ENCODE measurements around the gene RAPGEF5.

Gene RAPGEF5

GRCh38 chr7:22346383-22347107 is 10.4 kb downstream of the RAPGEF5 start:
- DNase-seq (ENCODE audit: low spot score) = peak; percentile 49

- DNase-seq (ENCODE audit: low spot score) = no peak
These were observed 12.3 kb downstream of the RAPGEF5 start for GRCh38 chr7:22344655-22345054.

- no peak for DNase-seq (ENCODE audit: low spot score)
These were observed 13.3 kb downstream of the RAPGEF5 start for GRCh38 chr7:22343612-22344011.

GRCh38 chr7:22343071-22343470 is 13.9 kb downstream of the RAPGEF5 start:
- DNase-seq (ENCODE audit: low spot score) = no peak

- DNase-seq (ENCODE audit: low spot score) = no peak
These were observed 17.1 kb downstream of the RAPGEF5 start for GRCh38 chr7:22339725-22340390.

- DNase-seq (ENCODE audit: low spot score) = no peak
These were observed 18.1 kb downstream of the RAPGEF5 start for GRCh38 chr7:22338877-22339276.

GRCh38 chr7:22338411-22338810 is 18.5 kb downstream of the RAPGEF5 start:
- DNase-seq (ENCODE audit: low spot score) = no peak

- DNase-seq (ENCODE audit: low spot score) = no peak
These were observed 23.2 kb downstream of the RAPGEF5 start for GRCh38 chr7:22333680-22334141.

GRCh38 chr7:22332461-22332870 is 24.5 kb downstream of the RAPGEF5 start:
- DNase-seq (ENCODE audit: low spot score) = no peak

GRCh38 chr7:22331704-22332103 is 25.2 kb downstream of the RAPGEF5 start:
- no peak for DNase-seq (ENCODE audit: low spot score)

GRCh38 chr7:22330903-22331302 is 26.1 kb downstream of the RAPGEF5 start:
- no peak for DNase-seq (ENCODE audit: low spot score)

- no peak for DNase-seq (ENCODE audit: low spot score)
These were observed 27.0 kb downstream of the RAPGEF5 start for GRCh38 chr7:22329816-22330524.

GRCh38 chr7:22326181-22326580 is 30.8 kb downstream of the RAPGEF5 start:
- no peak for DNase-seq (ENCODE audit: low spot score)

- no peak for DNase-seq (ENCODE audit: low spot score)
These were observed 31.3 kb downstream of the RAPGEF5 start for GRCh38 chr7:22325671-22326070.

- no peak for DNase-seq (ENCODE audit: low spot score)
These were observed 33.2 kb downstream of the RAPGEF5 start for GRCh38 chr7:22323714-22324113.

- no peak for DNase-seq (ENCODE audit: low spot score)
These were observed 36.5 kb downstream of the RAPGEF5 start for GRCh38 chr7:22320416-22320815.

GRCh38 chr7:22319424-22320403 is 37.2 kb downstream of the RAPGEF5 start:
- DNase-seq (ENCODE audit: low spot score) = no peak

- no peak for DNase-seq (ENCODE audit: low spot score)
These were observed 38.6 kb downstream of the RAPGEF5 start for GRCh38 chr7:22318376-22318775.

- DNase-seq (ENCODE audit: low spot score) = no peak
These were observed 39.3 kb downstream of the RAPGEF5 start for GRCh38 chr7:22317632-22318031.

GRCh38 chr7:22316914-22317313 is 40.0 kb downstream of the RAPGEF5 start:
- no peak for DNase-seq (ENCODE audit: low spot score)

- DNase-seq (ENCODE audit: low spot score) = no peak
These were observed 49.1 kb downstream of the RAPGEF5 start for GRCh38 chr7:22307816-22308215.

- no peak for DNase-seq (ENCODE audit: low spot score)
These were observed 51.2 kb downstream of the RAPGEF5 start for GRCh38 chr7:22305706-22306105.
